ENCODE measurements around the gene KIF4A. TPM values are rescaled to one million over a fixed set of nuclear protein-coding genes. Genes with fewer than 3 reads are reported as not detected.
"Not testable (repeated sequence)": the region's sequence is repeated elsewhere in the genome, so short reads cannot be mapped to it uniquely, and the experiment has no call there.

KIF4A gene
- total and polyA plus RNA-seq, 8 donors = 1.6 to 30.4 (median 13.2) TPM

DNA sequence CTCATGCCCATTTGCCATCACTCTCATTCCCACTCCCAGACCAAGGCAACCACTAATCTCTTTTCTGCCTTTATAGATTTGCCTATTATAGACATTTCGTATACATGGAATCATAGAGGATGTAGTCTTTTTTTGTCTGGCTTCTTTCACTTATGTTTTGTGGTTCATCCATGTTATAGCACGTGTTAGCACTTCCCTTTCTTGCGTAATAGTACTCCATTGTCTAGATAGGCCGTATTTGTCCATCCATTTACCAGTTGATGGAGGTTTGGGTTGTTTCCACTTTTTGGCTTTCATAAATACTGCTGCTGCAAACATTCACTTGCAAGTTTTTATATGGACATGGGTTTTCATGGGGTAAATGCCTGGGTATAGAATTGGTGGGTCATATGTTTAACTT, 48.4 kb downstream of the KIF4A start:
- peaks cover 0 to 3% of the 10 kb centered on the region in 2 donors for H3K27me3 ChIP-seq
- H3K4me3 ChIP-seq = no peak overlapping the region
- H3K9me3 ChIP-seq = no peaks in the 10 kb centered on the region
- no peak for TF ChIP-seq CTCF (IDR thresholded peaks at IDR 0.05)
- ATAC-seq (no peak), DNase-seq (no peak)
- no peak overlapping the region for H3K27ac ChIP-seq
- intact Hi-C loops (cut with DNase I) = no loop called here
- H3K4me1 ChIP-seq = no peaks in the 10 kb centered on the region
- no peaks in the 10 kb centered on the region for H3K36me3 ChIP-seq

GRCh38 chrX:70343435-70343834, 53.5 kb downstream of the KIF4A start:
- Histone ChIP-seq H3K36me3 (no peaks in the 10 kb centered on the region), H3K27ac (no peak overlapping the region), H3K4me1 (no peaks in the 10 kb centered on the region), H3K9me3 (no peaks in the 10 kb centered on the region), H3K27me3 (peaks cover 0 to 3% of the 10 kb centered on the region in 2 donors), H3K4me3 (no peak overlapping the region)
- DNase-seq = no peak
- no peak for ATAC-seq
- intact Hi-C loops (cut with DNase I) = no loop called here
- no peak for TF ChIP-seq CTCF (IDR thresholded peaks at IDR 0.05)

GRCh38 chrX:70346418-70347070, 56.6 kb downstream of the KIF4A start:
- no peak overlapping the region for H3K27ac ChIP-seq
- no peak overlapping the region for H3K4me3 ChIP-seq
- no peaks in the 10 kb centered on the region for H3K9me3 ChIP-seq
- no peaks in the 10 kb centered on the region for H3K36me3 ChIP-seq
- intact Hi-C loops (cut with DNase I) = no loop called here
- TF ChIP-seq CTCF (IDR thresholded peaks at IDR 0.05) = no peak
- no peaks in the 10 kb centered on the region for H3K4me1 ChIP-seq
- peaks cover 0 to 3% of the 10 kb centered on the region in 2 donors for H3K27me3 ChIP-seq
- DNase-seq = no peak
- ATAC-seq = no peak

DNA sequence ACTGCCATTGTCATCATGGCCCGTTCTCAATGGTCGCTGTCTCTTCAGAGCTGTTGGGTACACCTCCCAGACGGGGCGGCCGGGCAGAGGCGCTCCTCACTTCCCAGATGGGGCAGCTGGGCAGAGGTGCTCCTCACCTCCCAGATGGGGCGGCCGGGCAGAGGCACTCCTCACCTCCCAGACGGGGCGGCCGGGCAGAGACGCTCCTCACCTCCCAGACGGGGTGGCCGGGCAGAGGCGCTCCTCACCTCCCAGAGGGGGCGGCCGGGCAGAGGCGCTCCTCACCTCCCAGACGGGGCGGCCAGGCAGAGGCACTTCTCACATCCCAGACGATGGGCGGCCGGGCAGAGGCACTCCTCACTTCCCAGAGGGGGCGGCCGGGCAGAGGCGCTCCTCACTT, 58.9 kb downstream of the KIF4A start:
- H3K36me3 ChIP-seq; H3K4me3 ChIP-seq; ATAC-seq; DNase-seq; H3K27ac ChIP-seq; H3K4me1 ChIP-seq; intact Hi-C loops (cut with DNase I); H3K9me3 ChIP-seq; H3K27me3 ChIP-seq: not testable (repeated sequence)

DNA sequence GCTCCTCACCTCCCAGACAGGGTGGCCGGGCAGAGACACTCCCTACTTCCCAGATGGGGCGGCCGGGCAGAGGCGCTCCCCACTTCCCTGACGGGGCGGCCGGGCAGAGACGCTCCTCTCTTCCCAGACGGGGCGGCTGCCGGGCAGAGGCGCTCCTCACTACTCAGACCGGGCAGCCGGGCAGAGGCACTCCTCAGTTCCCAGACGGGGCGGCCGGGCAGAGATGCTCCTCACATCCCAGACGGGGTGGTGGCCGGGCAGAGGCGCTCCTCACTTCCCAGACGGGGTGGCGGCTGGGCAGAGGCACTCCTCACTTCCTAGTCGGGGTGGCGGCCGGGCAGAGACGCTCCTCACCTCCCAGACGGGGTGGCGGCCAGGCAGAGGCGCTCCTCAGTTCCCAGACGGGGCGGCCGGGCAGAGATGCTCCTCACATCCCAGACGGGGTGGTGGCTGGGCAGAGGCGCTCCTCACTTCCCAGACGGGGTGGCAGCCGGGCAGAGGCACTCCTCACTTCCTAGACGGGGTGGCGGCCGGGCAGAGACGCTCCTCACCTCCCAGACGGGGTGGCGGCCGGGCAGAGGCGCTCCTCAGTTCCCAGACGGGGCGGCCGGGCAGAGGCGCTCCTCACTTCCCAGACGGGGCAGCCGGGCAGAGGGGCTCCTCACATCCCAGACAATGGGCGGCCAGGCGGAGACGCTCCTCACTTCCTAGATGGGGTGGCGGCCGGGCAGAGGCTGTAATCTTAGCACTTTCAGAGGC, 59.6 kb downstream of the KIF4A start:
- H3K27ac ChIP-seq; DNase-seq; H3K36me3 ChIP-seq; H3K4me1 ChIP-seq; ATAC-seq; H3K9me3 ChIP-seq; H3K4me3 ChIP-seq; H3K27me3 ChIP-seq; intact Hi-C loops (cut with DNase I): not testable (repeated sequence)

DNA sequence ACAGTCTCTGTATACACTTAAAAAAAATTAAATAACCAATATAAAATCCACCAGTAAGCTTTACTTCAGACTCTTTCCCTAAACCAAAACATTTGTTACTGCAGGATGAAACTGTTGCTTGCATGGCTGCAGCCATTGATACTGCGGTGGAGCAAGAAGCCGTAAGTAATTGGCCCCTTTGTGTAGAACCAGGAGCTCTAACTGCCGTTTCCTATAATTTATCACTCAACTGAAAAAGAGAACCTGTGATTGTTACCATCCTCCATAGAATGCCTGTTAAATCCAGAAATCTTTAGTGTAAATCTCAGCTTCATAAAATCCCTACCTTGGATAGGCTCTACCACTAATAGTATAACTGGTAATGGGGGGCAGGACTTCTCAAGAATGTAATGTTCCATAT, 62.6 kb downstream of the KIF4A start:
- H3K4me3 ChIP-seq = no peak overlapping the region
- intact Hi-C loops (cut with DNase I) = no loop called here
- no peak for TF ChIP-seq CTCF (IDR thresholded peaks at IDR 0.05)

More for the DNA sequence above, 62.6 kb downstream of the KIF4A start:
- Histone ChIP-seq H3K27ac (no peak overlapping the region), H3K9me3 (no peaks in the 10 kb centered on the region), H3K4me1 (no peaks in the 10 kb centered on the region), H3K36me3 (no peaks in the 10 kb centered on the region), H3K27me3 (no peaks in the 10 kb centered on the region)
- no peak for DNase-seq
- no peak for ATAC-seq

Data from left lung (tissue), 10 donors.